ENCODE measurements around the gene FAN1.

Gene FAN1

GRCh38 chr15:30978328-30978727, 74.6 kb downstream of the FAN1 start:
- Mint-ChIP-seq H3K36me3 (ENCODE audit: low read depth) (peaks cover 55% of the 10 kb centered on the region), H3K27ac (no peak overlapping the region), H3K4me3 (no peak overlapping the region), H3K9me3 (no peaks in the 10 kb centered on the region), H3K4me1 (no peaks in the 10 kb centered on the region), H3K27me3 (ENCODE audit: low read depth, poor library complexity) (no peaks in the 10 kb centered on the region)
- DNase-seq: no peak
- no peak for TF ChIP-seq CTCF (IDR thresholded peaks at IDR 0.05)

GRCh38 chr15:30979457-30979856, 75.7 kb downstream of the FAN1 start:
- DNase-seq: no peak
- no peak for TF ChIP-seq CTCF (IDR thresholded peaks at IDR 0.05)
- Mint-ChIP-seq H3K27me3 (ENCODE audit: low read depth, poor library complexity) (no peaks in the 10 kb centered on the region), H3K4me1 (peaks cover 10% of the 10 kb centered on the region), H3K9me3 (no peaks in the 10 kb centered on the region), H3K27ac (no peak overlapping the region), H3K36me3 (ENCODE audit: low read depth) (peaks cover 45% of the 10 kb centered on the region), H3K4me3 (no peak overlapping the region)

- Mint-ChIP-seq H3K36me3 (ENCODE audit: low read depth) (peaks cover 42% of the 10 kb centered on the region), H3K4me1 (peaks cover 38% of the 10 kb centered on the region), H3K9me3 (no peaks in the 10 kb centered on the region), H3K27me3 (ENCODE audit: low read depth, poor library complexity) (no peaks in the 10 kb centered on the region), H3K27ac (no peak overlapping the region), H3K4me3 (no peak overlapping the region)
- DNase-seq: no peak
- TF ChIP-seq CTCF (IDR thresholded peaks at IDR 0.05): no peak
Observed at GRCh38 chr15:30984118-30984517, 80.4 kb downstream of the FAN1 start.

- Mint-ChIP-seq H3K27me3 (ENCODE audit: low read depth, poor library complexity) (no peaks in the 10 kb centered on the region), H3K9me3 (no peaks in the 10 kb centered on the region), H3K36me3 (ENCODE audit: low read depth) (peaks cover 37% of the 10 kb centered on the region), H3K4me1 (peaks cover 38% of the 10 kb centered on the region), H3K27ac (peak overlapping the region; percentile 66), H3K4me3 (no peak overlapping the region)
- no peak for TF ChIP-seq CTCF (IDR thresholded peaks at IDR 0.05)
- no peak for DNase-seq
Observed at GRCh38 chr15:30984542-30984941, 80.8 kb downstream of the FAN1 start.

DNA sequence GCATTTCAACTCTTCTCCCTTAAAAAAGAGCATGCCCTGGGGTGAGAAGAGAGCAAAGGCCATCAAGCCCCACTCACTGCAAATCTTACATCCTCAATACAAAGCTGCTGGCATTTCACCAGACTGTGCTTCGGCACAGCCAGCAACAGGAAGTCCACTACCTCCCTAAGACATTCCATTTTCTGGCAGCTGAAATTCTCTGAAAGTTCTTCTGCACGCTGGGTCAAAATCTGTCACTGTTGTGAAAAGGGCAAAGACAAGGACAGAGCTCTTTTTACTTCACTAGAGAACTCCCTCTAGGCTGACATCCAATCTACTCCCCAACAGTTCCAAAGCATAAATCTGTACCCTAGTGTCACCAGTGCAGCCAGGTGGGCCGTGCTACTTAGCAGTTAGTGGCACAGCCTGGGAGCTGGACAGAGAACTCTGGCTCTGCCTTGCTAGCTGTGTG, 81.4 kb downstream of the FAN1 start:
- H3K27me3 Mint-ChIP-seq (ENCODE audit: low read depth, poor library complexity): no peaks in the 10 kb centered on the region
- H3K4me1 Mint-ChIP-seq: peaks cover 43% of the 10 kb centered on the region
- DNase-seq: peak; percentile 41
- peak overlapping the region; percentile 30 for H3K4me3 Mint-ChIP-seq
- peak overlapping the region; percentile 66 for H3K27ac Mint-ChIP-seq
- no peak for TF ChIP-seq CTCF (IDR thresholded peaks at IDR 0.05)
- H3K9me3 Mint-ChIP-seq: no peaks in the 10 kb centered on the region
- H3K36me3 Mint-ChIP-seq (ENCODE audit: low read depth): peaks cover 36% of the 10 kb centered on the region

DNA sequence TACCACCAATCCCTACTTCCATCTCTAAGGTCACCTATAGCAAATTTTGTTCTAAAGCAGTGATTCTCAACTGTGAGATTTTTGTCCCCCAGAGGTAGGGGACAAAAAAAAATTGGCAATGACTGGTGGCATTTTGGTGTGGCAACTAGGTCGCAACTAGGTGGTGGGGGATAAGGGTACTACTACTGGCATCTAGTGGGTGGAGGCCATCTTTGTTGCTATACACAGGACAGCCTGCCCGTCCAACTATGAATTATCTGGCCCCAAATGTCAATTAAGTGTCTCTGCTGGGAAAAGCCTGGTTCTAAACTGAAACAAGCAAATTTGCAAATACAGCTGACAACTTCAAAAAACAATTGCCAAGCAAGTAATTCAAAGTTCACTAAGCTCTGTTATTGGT, 86.3 kb downstream of the FAN1 start:
- Mint-ChIP-seq H3K36me3 (ENCODE audit: low read depth) (peaks cover 19% of the 10 kb centered on the region), H3K4me1 (peaks cover 44% of the 10 kb centered on the region), H3K9me3 (no peaks in the 10 kb centered on the region), H3K27ac (no peak overlapping the region), H3K27me3 (ENCODE audit: low read depth, poor library complexity) (peaks cover under 1% of the 10 kb centered on the region), H3K4me3 (peak overlapping the region; percentile 93)
- DNase-seq: no peak
- no peak for TF ChIP-seq CTCF (IDR thresholded peaks at IDR 0.05)

Measured in nephron progenitor cell (in vitro differentiated cells).